H1 (cell line): ENCODE data around the gene MNS1. TPM values are rescaled to one million over a fixed set of nuclear protein-coding genes. Genes with fewer than 3 reads are reported as not detected.

ENCODE experiments used
- CTCF ChIA-PET: fragments of 300-600 bp; sonication (Branson Sonifier 250); formaldehyde crosslinking; loops from one replicate; lab custom pipeline; 2021; ENCODE audit not compliant: partially characterized antibody; lab: Charles Lee
- POLR2A ChIA-PET: fragments of 300-600 bp; sonication (Branson Sonifier 250); formaldehyde crosslinking; loops from one replicate; lab custom pipeline; 2021; ENCODE audit warnings: inconsistent platforms; ENCODE audit not compliant: partially characterized antibody; lab: Charles Lee
- DNase-seq, 2 experiments: peaks; one replicate each; pipeline versions ENCODE4 v3.0.0 to v3.0.0-alpha.2; 2010 to 2022; ENCODE audit warnings: low spot score in 2 of 2, low read depth in 1 of 2, mixed read lengths in 1 of 2
- FAIRE-seq: peaks from 2 replicates; lab custom pipeline; 2011; peaks lifted over from hg19 to GRCh38; lab: Jason Lieb, UNC
- H2AFZ ChIP-seq: 2 replicates; pipeline ENCODE4 v1.8.1; 2012; ENCODE audit warnings: low read length, inconsistent platforms
- H2AK5ac ChIP-seq: 2 replicates; pipeline ENCODE4 v1.6.1; 2013; ENCODE audit warnings: low read depth, low read length
- H2BK120ac ChIP-seq: replicated peaks from 2 replicates; pipeline ENCODE3; 2013; ENCODE audit warnings: low read depth, low read length, inconsistent platforms
- H2BK12ac ChIP-seq: 2 replicates; pipeline ENCODE4 v1.6.1; 2013; ENCODE audit warnings: low read depth, low read length
- H2BK15ac ChIP-seq: 2 replicates; pipeline ENCODE4 v1.6.1; 2013; ENCODE audit warnings: low read length
- H2BK20ac ChIP-seq: 2 replicates; pipeline ENCODE4 v1.6.1; 2013; ENCODE audit warnings: low read length
- H2BK5ac ChIP-seq: 2 replicates; pipeline ENCODE4 v1.6.1; 2013; ENCODE audit warnings: low read depth, low read length
- H3K14ac ChIP-seq: 2 replicates; pipeline ENCODE4 v1.6.1; 2013; ENCODE audit warnings: inconsistent platforms; ENCODE audit not compliant: insufficient read length
- H3K18ac ChIP-seq: 2 replicates; pipeline ENCODE4 v1.6.1; 2013; ENCODE audit warnings: low read length; ENCODE audit errors: extremely low read depth
- H3K23ac ChIP-seq: 2 replicates; pipeline ENCODE4 v1.6.1; 2013; ENCODE audit warnings: inconsistent platforms; ENCODE audit not compliant: insufficient read length
- H3K23me2 ChIP-seq: 2 replicates; pipeline ENCODE4 v1.6.1; 2013; ENCODE audit warnings: low read depth, low read length
- H3K27ac ChIP-seq: 2 replicates; pipeline ENCODE4 v1.6.1; 2011; ENCODE audit warnings: low read depth, low read length, inconsistent platforms
- H3K27me3 ChIP-seq, 4 experiments: replicated peaks in 1 of 4; 1 replicate in 1 of 4; 2 replicates in 3 of 4; pipeline versions ENCODE4 v1.6.1 to v1.8.1; 2011 to 2013; ENCODE audit warnings: low read length in 3 of 4, mild to moderate bottlenecking in 3 of 4, inconsistent platforms in 2 of 4, mixed read lengths in 2 of 4, moderate library complexity in 1 of 4; ENCODE audit not compliant: control insufficient read depth in 3 of 4, insufficient read depth in 3 of 4; ENCODE audit errors: extremely low read depth in 1 of 4
- H3K36me3 ChIP-seq, 4 experiments: 2 replicates each; pipeline versions ENCODE4 v1.6.1 to v1.8.1; 2011 to 2013; ENCODE audit warnings: mild to moderate bottlenecking in 4 of 4, low read length in 3 of 4, moderate library complexity in 2 of 4, control low read depth in 1 of 4, inconsistent platforms in 1 of 4; ENCODE audit not compliant: insufficient read depth in 4 of 4, control insufficient read depth in 2 of 4
- H3K4ac ChIP-seq: replicated peaks from 2 replicates; pipeline ENCODE3; 2013; ENCODE audit warnings: low read length, low read depth, mixed read lengths, inconsistent platforms; ENCODE audit not compliant: insufficient read length
- H3K4me1 ChIP-seq, 4 experiments: replicated peaks in 1 of 4; 1 replicate in 1 of 4; 2 replicates in 3 of 4; pipeline versions ENCODE4 v1.6.1 to v1.8.1; 2011 to 2013; ENCODE audit warnings: low read length in 3 of 4, inconsistent platforms in 2 of 4, mixed read lengths in 1 of 4; ENCODE audit not compliant: insufficient read depth in 4 of 4, control insufficient read depth in 3 of 4
- H3K4me2 ChIP-seq, 2 experiments: 2 replicates each; pipeline versions ENCODE4 v1.6.1 to v1.8.1; 2011 to 2013; ENCODE audit warnings: low read depth in 2 of 2, low read length in 2 of 2, control low read depth in 1 of 2, inconsistent platforms in 1 of 2, mild to moderate bottlenecking in 1 of 2; ENCODE audit not compliant: insufficient read depth in 1 of 2
- H3K4me3 ChIP-seq, 4 experiments: fragments of 200-600, 300-600 bp in 1 of 4; sonication (generic), shearing (Covaris generic), sonication (Bioruptor Twin) in 1 of 4; 2 replicates each; pipeline versions ENCODE4 v1.5.1 to v1.8.1; 2011 to 2016; ENCODE audit warnings: low read length in 4 of 4, low read depth in 3 of 4, control low read depth in 2 of 4, inconsistent platforms in 2 of 4, mild to moderate bottlenecking in 2 of 4, mixed read lengths in 1 of 4, moderate library complexity in 1 of 4; ENCODE audit not compliant: insufficient read depth in 2 of 4; ENCODE audit errors: extremely low read depth in 1 of 4
- H3K56ac ChIP-seq: replicated peaks from 2 replicates; pipeline ENCODE3; 2013; ENCODE audit warnings: low read depth, mild to moderate bottlenecking, mixed read lengths, low read length, inconsistent platforms; ENCODE audit not compliant: insufficient read length
- H3K79me1 ChIP-seq: 2 replicates; pipeline ENCODE4 v1.6.1; 2013; ENCODE audit warnings: low read depth, low read length, control low read depth
- H3K79me2 ChIP-seq, 2 experiments: 2 replicates each; pipeline versions ENCODE4 v1.6.1 to v1.8.1; 2012 to 2013; ENCODE audit warnings: low read length in 2 of 2, mild to moderate bottlenecking in 2 of 2, inconsistent platforms in 1 of 2; ENCODE audit not compliant: insufficient read depth in 2 of 2, control insufficient read depth in 1 of 2
- H3K9ac ChIP-seq, 4 experiments: replicated peaks in 1 of 4; 1 replicate in 1 of 4; 2 replicates in 3 of 4; pipeline versions ENCODE4 v1.6.1 to v1.8.1; 2011 to 2013; ENCODE audit warnings: low read depth in 3 of 4, low read length in 3 of 4, control low read depth in 2 of 4, mild to moderate bottlenecking in 2 of 4, moderate library complexity in 2 of 4, inconsistent platforms in 1 of 4; ENCODE audit errors: extremely low read depth in 1 of 4
- H3K9me3 ChIP-seq, 2 experiments: 2 replicates each; pipeline versions ENCODE4 v1.6.1 to v1.8.1; 2012 to 2013; ENCODE audit warnings: mild to moderate bottlenecking in 2 of 2, moderate library complexity in 2 of 2, control low read depth in 1 of 2, inconsistent platforms in 1 of 2, low read depth in 1 of 2, low read length in 1 of 2, mixed read lengths in 1 of 2; ENCODE audit not compliant: insufficient read depth in 2 of 2
- H4K20me1 ChIP-seq, 2 experiments: replicated peaks in 1 of 2; 2 replicates each; pipeline versions ENCODE3 to v1.8.1; 2011 to 2013; ENCODE audit warnings: inconsistent platforms in 2 of 2, low read length in 2 of 2, mild to moderate bottlenecking in 1 of 2; ENCODE audit not compliant: insufficient read depth in 2 of 2, control insufficient read depth in 1 of 2
- H4K5ac ChIP-seq: 2 replicates; pipeline ENCODE4 v1.6.1; 2013; ENCODE audit warnings: low read length, low read depth, mixed read lengths, inconsistent platforms; ENCODE audit not compliant: insufficient read length
- H4K8ac ChIP-seq: 2 replicates; pipeline ENCODE4 v1.8.0; 2013; ENCODE audit warnings: mild to moderate bottlenecking, moderate library complexity, low read length, inconsistent platforms; ENCODE audit not compliant: insufficient read depth; ENCODE audit errors: extremely low read depth
- H4K91ac ChIP-seq: replicated peaks from 2 replicates; pipeline ENCODE3; 2013; ENCODE audit warnings: low read length, mixed read lengths, inconsistent platforms; ENCODE audit not compliant: insufficient read length
- E2F6 ChIP-seq: IDR thresholded peaks from 2 replicates; pipeline ENCODE4 v1.6.1; 2012; ENCODE audit warnings: inconsistent platforms
- EP300 ChIP-seq, 2 experiments: IDR thresholded peaks; 1 replicate in 1 of 2; 2 replicates in 1 of 2; pipeline ENCODE4 v1.6.1; 2011 to 2012; ENCODE audit warnings: low read depth in 2 of 2, low read length in 2 of 2, mild to moderate bottlenecking in 2 of 2, borderline replicate concordance in 1 of 2, inconsistent platforms in 1 of 2, moderate library complexity in 1 of 2
- JUN ChIP-seq: IDR thresholded peaks from 2 replicates; pipeline ENCODE4 v1.6.1; 2011; ENCODE audit warnings: low read depth, mild to moderate bottlenecking, improper control_type of control experiment, low read length
- MAX ChIP-seq: IDR thresholded peaks from 2 replicates; pipeline ENCODE4 v1.6.1; 2012; ENCODE audit warnings: inconsistent platforms
- PHF8 ChIP-seq: fragments of 200-600 bp; sonication (generic); conservative IDR thresholded peaks from 2 replicates; pipeline ENCODE4 v1.7.1; 2012; ENCODE audit warnings: low read depth, mild to moderate bottlenecking, inconsistent platforms, low read length, moderate library complexity
- RBBP5 ChIP-seq: IDR thresholded peaks from 2 replicates; pipeline ENCODE4 v1.7.1; 2012; ENCODE audit warnings: low read depth, mild to moderate bottlenecking, inconsistent platforms, low read length, moderate library complexity, borderline replicate concordance
- SAP30 ChIP-seq: fragments of 300-600 bp; sonication (generic); IDR thresholded peaks from 2 replicates; pipeline ENCODE4 v1.7.1; 2012; ENCODE audit warnings: low read length, moderate library complexity, mild to moderate bottlenecking, inconsistent platforms; ENCODE audit not compliant: insufficient read depth, insufficient replicate concordance
- SP4 ChIP-seq: IDR thresholded peaks from 2 replicates; pipeline ENCODE4 v1.6.1; 2012; ENCODE audit warnings: low read length, inconsistent platforms
- TAF7 ChIP-seq: optimal IDR thresholded peaks from 2 replicates; pipeline ENCODE3; 2011; ENCODE audit warnings: low read depth, mild to moderate bottlenecking, inconsistent platforms, low read length, moderate library complexity, borderline replicate concordance
- USF2 ChIP-seq: IDR thresholded peaks from 2 replicates; pipeline ENCODE4 v1.6.1; 2011; ENCODE audit warnings: low read length, improper control_type of control experiment
- WGBS, 2 experiments: shearing (Covaris generic) in 1 of 2; methylation state at CpG; one replicate each; pipeline versions ENCODE4 v1.1.6 to v1.1.7; 2013 to 2015; ENCODE audit warnings: low lambda C conversion rate in 2 of 2, mixed read lengths in 2 of 2, inconsistent platforms in 1 of 2, low coverage in 1 of 2, missing lambda C conversion rate in 1 of 2; ENCODE audit not compliant: insufficient replicate concordance in 2 of 2, insufficient coverage in 1 of 2, insufficient read length in 1 of 2; ENCODE audit errors: extremely low coverage in 1 of 2, missing lambda C conversion rate in 1 of 2; 5-methylcytosine and 5-hydroxymethylcytosine counted together
- polyA plus RNA-seq, 7 experiments: library from polyadenylated mRNA; depleted of rRNA in 3 of 7; stranded (reverse) in 5 of 7; unstranded in 2 of 7; fragments of >200 nt in 5 of 7; fragments of 200-250 nt in 2 of 7; gene quantifications; 1 replicate in 5 of 7; 2 replicates in 1 of 7; 4 replicates in 1 of 7; pipeline versions ENCODE4 v1.2.1 to v1.2.3, GENCODE V29; 2011 to 2013; ENCODE audit warnings: missing spikeins in 2 of 7, mixed read lengths in 2 of 7
- total RNA-seq: library from RNA; stranded (reverse); fragmentation: NEBNext Ultra II Directional; extraction: Animal tissue kit (Norgen Biotek cat#: 25700); gene quantifications from 2 replicates; pipeline ENCODE4 v1.2.1, GENCODE V29; 2021

Gene MNS1
- total and polyA plus RNA-seq, 2 of the 8 experiments (the other 6 are each of a cell fraction or from before 2014, with no cell fraction given): 0.57 TPM; not detected in 1

- H3K27me3 ChIP-seq: no peaks in the 10 kb centered on the region
- H3K4ac ChIP-seq: no peak overlapping the region
- FAIRE-seq (no peak), DNase-seq (no peak)
- H3K4me1 ChIP-seq: no peaks in the 10 kb centered on the region
- no peak overlapping the region for H4K5ac ChIP-seq
- H2BK12ac ChIP-seq: no peak overlapping the region; the same call in 1 of the 2 replicates
- no peak overlapping the region for H3K4me2 ChIP-seq
- H3K36me3 ChIP-seq: no peaks in the 10 kb centered on the region
- H3K18ac ChIP-seq: no peak overlapping the region
- H3K4me3 ChIP-seq: no peak overlapping the region
- H2AK5ac ChIP-seq: no peak overlapping the region
- no peak overlapping the region for H2BK120ac ChIP-seq
- ChIA-PET POLR2A (no interaction called here), CTCF (interaction anchor here (0.8 to 9.0 kb wide), 11 partner anchors 50 to 643 kb away, joined by 3 to 113 read pairs (median 4); no protein-coding TSS in a partner anchor)
- H2BK15ac ChIP-seq: no peak overlapping the region
- no peak overlapping the region for H4K91ac ChIP-seq
- H3K56ac ChIP-seq: no peak overlapping the region
- no peaks in the 10 kb centered on the region for H4K20me1 ChIP-seq
- 86% methylated on average over 3 of the region's 3 CpGs; no CpG with 5 or more reads in 1 of the 2 experiments for WGBS, 2 experiments
- H3K14ac ChIP-seq: no peak overlapping the region
- no peaks in the 10 kb centered on the region for H3K9me3 ChIP-seq
- no peak overlapping the region; the same call in 1 of the 2 replicates for H4K8ac ChIP-seq
- H3K23me2 ChIP-seq: no peaks in the 10 kb centered on the region
- H2AFZ ChIP-seq: no peak overlapping the region
- no peaks in the 10 kb centered on the region for H3K79me1 ChIP-seq
- H3K23ac ChIP-seq: no peak overlapping the region
- no peak overlapping the region for H3K27ac ChIP-seq
- H2BK20ac ChIP-seq: no peak overlapping the region
- H3K9ac ChIP-seq: no peak overlapping the region
- no peaks in the 10 kb centered on the region for H3K79me2 ChIP-seq
- H2BK5ac ChIP-seq: no peak overlapping the region
- TF ChIP-seq MAX (no peak), E2F6 (no peak), JUN (no peak), USF2 (no peak), EP300 (IDR thresholded peaks at IDR 0.05; ENCODE audit: borderline replicate concordance in 1 of 2, low read depth in 2 of 2, low read length in 2 of 2) (no peak), SP4 (no peak), SAP30 (no peak), TAF7 (no peak), PHF8 (no peak), RBBP5 (no peak)
Observed at GRCh38 chr15:56495533-56495932, 30.6 kb upstream of the MNS1 start.
